Urothelium cell line (cell line): ENCODE results near the gene NCF4.

ENCODE experiments used
- DNase-seq: peaks from one replicate; pipeline ENCODE4 v3.0.0; 2011; ENCODE audit warnings: low spot score, mixed read lengths
- FAIRE-seq: peaks from 2 replicates; lab custom pipeline; 2011; peaks lifted over from hg19 to GRCh38; lab: Jason Lieb, UNC

The NCF4 gene

GRCh38 chr22:36860821-36861659, at the start of gene NCF4:
Gene NCF4, plus strand, starts transcription at chr22:36861006. Its CDS starts 166 bp downstream, at chr22:36861172.
- FAIRE-seq (no peak), DNase-seq (no peak)

GRCh38 chr22:36811094-36811800, 49.6 kb upstream of the NCF4 start:
- FAIRE-seq (no peak), DNase-seq (no peak)

GRCh38 chr22:36814801-36815200, 46.0 kb upstream of the NCF4 start:
- no peak for FAIRE-seq

GRCh38 chr22:36815558-36816338, 45.1 kb upstream of the NCF4 start:
- DNase-seq, result no peak
- no peak for FAIRE-seq

More at GRCh38 chr22:36814801-36815200, 46.0 kb upstream of the NCF4 start:
- DNase-seq, result no peak

GRCh38 chr22:36816339-36816635, 44.5 kb upstream of the NCF4 start:
- DNase-seq, result no peak
- FAIRE-seq, result no peak

- FAIRE-seq (peak; percentile 79), DNase-seq (peak; percentile 81)
These were observed 43.9 kb upstream of the NCF4 start, which contains the start of gene PVALB for GRCh38 chr22:36816636-36817524. Gene PVALB, minus strand, starts transcription at chr22:36817035. Its CDS starts 30 bp downstream, at chr22:36817005.

- FAIRE-seq (no peak), DNase-seq (no peak)
These were observed 43.3 kb upstream of the NCF4 start for GRCh38 chr22:36817525-36817848.

- peak; percentile 75 for DNase-seq
- FAIRE-seq, result peak; percentile 48
These were observed 42.7 kb upstream of the NCF4 start for GRCh38 chr22:36818010-36818642.

- peak; percentile 89 for FAIRE-seq
These were observed 41.7 kb upstream of the NCF4 start for GRCh38 chr22:36819112-36819511.

GRCh38 chr22:36822581-36822980, 38.2 kb upstream of the NCF4 start:
- FAIRE-seq, result no peak

More at GRCh38 chr22:36819112-36819511, 41.7 kb upstream of the NCF4 start:
- peak; percentile 53 for DNase-seq

GRCh38 chr22:36823186-36823839, 37.5 kb upstream of the NCF4 start:
- FAIRE-seq (peak; percentile 87), DNase-seq (peak; percentile 71)

More at GRCh38 chr22:36822581-36822980, 38.2 kb upstream of the NCF4 start:
- no peak for DNase-seq

- FAIRE-seq (peak; percentile 100), DNase-seq (no peak)
These were observed 36.2 kb upstream of the NCF4 start for GRCh38 chr22:36824655-36825054.

GRCh38 chr22:36826262-36826661, 34.5 kb upstream of the NCF4 start:
- FAIRE-seq (no peak), DNase-seq (no peak)

- FAIRE-seq, result peak; percentile 56
- DNase-seq, result no peak
These were observed 32.0 kb upstream of the NCF4 start for GRCh38 chr22:36828815-36829214.

- no peak for FAIRE-seq
- DNase-seq, result no peak
These were observed 31.3 kb upstream of the NCF4 start for GRCh38 chr22:36829370-36830002.

- no peak for DNase-seq
- FAIRE-seq, result no peak
These were observed 30.2 kb upstream of the NCF4 start for GRCh38 chr22:36830601-36831000.

- FAIRE-seq (no peak), DNase-seq (no peak)
These were observed 29.6 kb upstream of the NCF4 start for GRCh38 chr22:36831206-36831605.

- FAIRE-seq, result peak; percentile 23
- DNase-seq, result no peak
These were observed 29.1 kb upstream of the NCF4 start for GRCh38 chr22:36831717-36832116.

- DNase-seq (no peak), FAIRE-seq (no peak)
These were observed 27.7 kb upstream of the NCF4 start for GRCh38 chr22:36833073-36833472.
